Activated CD4-positive, alpha-beta T cell treated with anti-CD3 and anti-CD28 coated beads for 48 hours (primary cell): ENCODE data around the gene ZNF469.

ENCODE experiments used
- DNase-seq: peaks from one replicate; pipeline ENCODE4 v3.0.0-alpha.2; 2020

Gene ZNF469

GRCh38 chr16:88411951-88412576 lies 29.3 kb downstream of the ZNF469 start:
- DNase-seq: no peak

GRCh38 chr16:88412766-88413165 lies 30.0 kb downstream of the ZNF469 start:
- DNase-seq: no peak

- DNase-seq: no peak
These were observed 30.5 kb downstream of the ZNF469 start for GRCh38 chr16:88413231-88413630.

GRCh38 chr16:88413631-88414030 lies 30.9 kb downstream of the ZNF469 start:
- no peak for DNase-seq

- DNase-seq: no peak
These were observed 32.0 kb downstream of the ZNF469 start for GRCh38 chr16:88414521-88415380.

GRCh38 chr16:88415381-88415705 lies 32.6 kb downstream of the ZNF469 start:
- no peak for DNase-seq

- DNase-seq: no peak
These were observed 33.1 kb downstream of the ZNF469 start for GRCh38 chr16:88415713-88416323.

GRCh38 chr16:88416686-88417085 lies 33.9 kb downstream of the ZNF469 start:
- DNase-seq: no peak

- no peak for DNase-seq
These were observed 35.1 kb downstream of the ZNF469 start for GRCh38 chr16:88417684-88418476.

- DNase-seq: no peak
These were observed 36.1 kb downstream of the ZNF469 start for GRCh38 chr16:88418869-88419268.

- no peak for DNase-seq
These were observed 37.0 kb downstream of the ZNF469 start for GRCh38 chr16:88419790-88420189.

- DNase-seq: no peak
These were observed 37.7 kb downstream of the ZNF469 start for GRCh38 chr16:88420496-88420895.

- DNase-seq: no peak
These were observed 38.5 kb downstream of the ZNF469 start for GRCh38 chr16:88421301-88421700.

- DNase-seq: no peak
These were observed 39.2 kb downstream of the ZNF469 start for GRCh38 chr16:88421871-88422433.

- DNase-seq: no peak
These were observed 40.1 kb downstream of the ZNF469 start for GRCh38 chr16:88422733-88423447.

GRCh38 chr16:88423448-88423850 lies 40.7 kb downstream of the ZNF469 start:
- DNase-seq: no peak

- no peak for DNase-seq
These were observed 42.0 kb downstream of the ZNF469 start for GRCh38 chr16:88424587-88425235.

- DNase-seq: no peak
These were observed 43.3 kb downstream of the ZNF469 start for GRCh38 chr16:88426018-88426417.

- DNase-seq: no peak
These were observed 44.6 kb downstream of the ZNF469 start for GRCh38 chr16:88427376-88427775.

- no peak for DNase-seq
These were observed 45.4 kb downstream of the ZNF469 start for GRCh38 chr16:88428156-88428555.

- DNase-seq: no peak
These were observed 46.0 kb downstream of the ZNF469 start for GRCh38 chr16:88428616-88429386.
